K562 (cell line): Measurements from ENCODE around the gene MRPL54. TPM values are rescaled to one million over a fixed set of nuclear protein-coding genes. Genes with fewer than 3 reads are reported as not detected.

Experiments
- BCL6 ChIP-seq: fragments of 250-450 bp; sonication (Bioruptor Pico); IDR thresholded peaks from 2 replicates; pipeline ENCODE4 v1.4.0; 2020
- CBFA2T3 ChIP-seq: fragments of 450-650 bp; IDR thresholded peaks from 2 replicates; pipeline ENCODE4 v1.6.1; 2017
- FOXJ2 ChIP-seq: fragments of 200-800 bp; sonication (Bioruptor generic); IDR thresholded peaks from 2 replicates; pipeline ENCODE4 v1.6.1; 2016; ENCODE audit warnings: missing genetic modification characterization, missing compliant biosample characterization
- FOXK1 ChIP-seq: sonication (generic); formaldehyde crosslinking; IDR thresholded peaks from 2 replicates; pipeline ENCODE4 v1.8.0; 2022; ENCODE audit warnings: missing genetic modification reagents, mild to moderate bottlenecking, borderline replicate concordance
- KDM1A ChIP-seq, 2 experiments: fragments of 450-650 bp; IDR thresholded peaks; 2 replicates each; pipeline ENCODE4 v1.6.1; 2016; ENCODE audit warnings: mild to moderate bottlenecking in 2 of 2
- MCM5 ChIP-seq: fragments of 450-650 bp; IDR thresholded peaks from 2 replicates; pipeline ENCODE4 v1.6.1; 2016; ENCODE audit warnings: low read depth
- MTA2 ChIP-seq: fragments of 450-650 bp; IDR thresholded peaks from 2 replicates; pipeline ENCODE4 v1.6.1; 2016; ENCODE audit warnings: low read depth
- NBN ChIP-seq: fragments of 450-650 bp; IDR thresholded peaks from 2 replicates; pipeline ENCODE4 v1.6.1; 2016; ENCODE audit warnings: low read depth, mild to moderate bottlenecking
- RBBP5 ChIP-seq: fragments of 200-600 bp; sonication (generic); IDR thresholded peaks from 2 replicates; pipeline ENCODE4 v1.6.1; 2012; ENCODE audit warnings: borderline replicate concordance, mild to moderate bottlenecking, low read length, control low read depth, inconsistent platforms; ENCODE audit not compliant: insufficient read depth, poor library complexity, severe bottlenecking
- TAF7 ChIP-seq: fragments of 450-650 bp; IDR thresholded peaks from 2 replicates; pipeline ENCODE4 v1.6.1; 2016; ENCODE audit warnings: missing genetic modification characterization, missing compliant biosample characterization
- TBP ChIP-seq: optimal IDR thresholded peaks from 2 replicates; pipeline ENCODE3; 2011; ENCODE audit warnings: low read depth, low read length, improper control_type of control experiment
- TCF3 ChIP-seq: sonication (generic); formaldehyde crosslinking; IDR thresholded peaks from 2 replicates; pipeline ENCODE4 v1.4.0; 2020; ENCODE audit warnings: mild to moderate bottlenecking, missing genetic modification reagents
- ZFPM2 ChIP-seq: fragments of 250-450 bp; sonication (Bioruptor Pico); IDR thresholded peaks from 2 replicates; pipeline ENCODE4 v1.5.1; 2022; ENCODE audit warnings: mild to moderate bottlenecking
- ZNF140 ChIP-seq: fragments of 250-450 bp; sonication (Bioruptor Pico); IDR thresholded peaks from 2 replicates; pipeline ENCODE4 v1.8.0; 2021; ENCODE audit warnings: moderate library complexity, mild to moderate bottlenecking, inconsistent platforms
- ZNF146 ChIP-seq: IDR thresholded peaks from one replicate; pipeline ENCODE4 v1.6.1; 2018; ENCODE audit warnings: missing compliant biosample characterization; ENCODE audit not compliant: unreplicated experiment
- ZNF197 ChIP-seq: fragments of 200-800 bp; sonication (Bioruptor generic); IDR thresholded peaks from 2 replicates; pipeline ENCODE4 v1.6.1; 2016; ENCODE audit warnings: low read depth, missing genetic modification characterization, missing compliant biosample characterization
- ZNF23 ChIP-seq: fragments of 250-450 bp; sonication (Bioruptor Pico); IDR thresholded peaks from 2 replicates; pipeline ENCODE4 v1.4.0; 2020; ENCODE audit warnings: mild to moderate bottlenecking
- ZNF347 ChIP-seq: fragments of 450-650 bp; formaldehyde crosslinking; IDR thresholded peaks from 2 replicates; pipeline ENCODE4 v1.4.0; 2020; ENCODE audit warnings: low read depth, mild to moderate bottlenecking, moderate library complexity
- ZNF384 ChIP-seq: IDR thresholded peaks from 2 replicates; pipeline ENCODE4 v1.6.1; 2012; ENCODE audit warnings: low read depth, low read length, improper control_type of control experiment
- ZNF444 ChIP-seq: fragments of 250-450 bp; sonication (Bioruptor Pico); IDR thresholded peaks from 2 replicates; pipeline ENCODE4 v1.4.0; 2020; ENCODE audit warnings: mild to moderate bottlenecking, moderate library complexity
- polyA plus RNA-seq, 8 experiments: library from polyadenylated mRNA; depleted of rRNA in 4 of 8; stranded (reverse) in 5 of 8; unstranded in 3 of 8; fragments of >200 nt; fragmentation: Nextera tagmentation in 2 of 8; fragmentation: Illumina TruSeq in 1 of 8; extraction: Ambion mirVana in 2 of 8; extraction: Trizol in 1 of 8; gene quantifications; 2 replicates each; pipeline versions ENCODE4 v1.2.1 to v1.2.3, GENCODE V29; 2011 to 2014; ENCODE audit warnings: inconsistent platforms in 1 of 8, missing spikeins in 1 of 8
- total RNA-seq, 7 experiments: library from RNA; depleted of rRNA in 6 of 7; stranded (reverse); fragments of >200 nt in 6 of 7; fragmentation: Illumina TruSeq in 2 of 7; extraction: Trizol in 2 of 7; gene quantifications; 2 replicates each; pipeline versions ENCODE4 v1.2.1 to v1.2.3, GENCODE V29; 2011 to 2021; ENCODE audit warnings: low replicate concordance in 1 of 7
- TF ChIP-seq, protein P1 (sequence below): fragments of 250-450 bp; sonication (Bioruptor Pico); IDR thresholded peaks from 2 replicates; pipeline ENCODE4 v1.4.0; 2020; ENCODE audit warnings: mild to moderate bottlenecking, moderate library complexity
- TF ChIP-seq, protein P2 (sequence below): fragments of 450-650 bp; IDR thresholded peaks from 2 replicates; pipeline ENCODE4 v1.6.1; 2016; ENCODE audit warnings: low read depth, mild to moderate bottlenecking, moderate library complexity
- TF ChIP-seq, protein P3 (sequence below): fragments of 250-450 bp; sonication (Bioruptor Pico); IDR thresholded peaks from 2 replicates; pipeline ENCODE4 v1.9.0; 2021; ENCODE audit warnings: mild to moderate bottlenecking
- TF ChIP-seq, protein P4 (sequence below): fragments of 450-650 bp; conservative IDR thresholded peaks from 2 replicates; pipeline ENCODE4 v1.6.1; 2016; ENCODE audit warnings: missing genetic modification characterization, low read depth, mild to moderate bottlenecking, missing compliant biosample characterization, moderate library complexity
- TF ChIP-seq, protein P5 (sequence below): fragments of 200-400 bp; formaldehyde crosslinking; IDR thresholded peaks from 2 replicates; pipeline ENCODE4 v1.6.1; 2017; ENCODE audit warnings: mild to moderate bottlenecking, low read depth, low read length, moderate library complexity

MRPL54 gene
- total and polyA plus RNA-seq, 9 of the 15 experiments (the other 6 are each of a cell fraction or from before 2014, with no cell fraction given), result 3.5 to 120 (median 56.9) TPM

DNA sequence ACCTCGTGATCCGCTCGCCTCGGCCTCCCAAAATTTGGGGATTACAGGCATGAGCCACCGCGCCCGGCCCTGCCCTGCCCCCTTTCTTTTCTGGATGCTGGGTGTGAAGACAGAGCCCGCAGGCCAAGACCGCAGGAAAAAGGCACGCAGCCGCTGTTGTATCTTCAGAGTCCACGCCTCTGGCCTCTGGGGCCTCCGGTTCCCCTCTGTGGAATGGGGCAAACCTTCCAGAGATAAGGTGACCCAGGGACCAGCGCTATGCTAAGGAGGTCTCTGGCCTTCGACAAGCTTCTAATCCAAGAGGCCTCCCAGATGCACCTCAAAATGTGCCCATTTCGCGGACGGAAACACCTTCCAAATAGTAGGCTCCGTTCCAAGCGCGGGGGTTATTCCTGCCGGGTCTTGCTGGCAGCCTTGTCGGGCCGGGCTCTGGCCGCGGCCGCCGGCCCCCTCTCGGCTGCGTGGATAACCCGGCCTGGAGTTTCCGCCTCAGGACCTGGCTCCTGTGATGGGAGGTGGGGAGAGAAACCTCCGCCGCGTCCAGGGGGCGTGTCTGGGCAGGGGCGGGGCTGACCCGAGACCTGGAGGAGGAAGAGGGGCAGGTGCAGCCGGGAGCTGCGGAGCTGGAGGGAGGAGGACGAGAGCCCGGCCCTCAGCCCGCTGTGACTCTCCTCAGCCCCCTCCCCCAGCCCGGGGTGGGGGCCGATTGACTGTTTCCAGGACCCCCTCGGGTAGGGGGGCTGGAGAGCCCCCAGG is 41.2 kb upstream of the MRPL54 start (continued):
- TF ChIP-seq, protein P1, sequence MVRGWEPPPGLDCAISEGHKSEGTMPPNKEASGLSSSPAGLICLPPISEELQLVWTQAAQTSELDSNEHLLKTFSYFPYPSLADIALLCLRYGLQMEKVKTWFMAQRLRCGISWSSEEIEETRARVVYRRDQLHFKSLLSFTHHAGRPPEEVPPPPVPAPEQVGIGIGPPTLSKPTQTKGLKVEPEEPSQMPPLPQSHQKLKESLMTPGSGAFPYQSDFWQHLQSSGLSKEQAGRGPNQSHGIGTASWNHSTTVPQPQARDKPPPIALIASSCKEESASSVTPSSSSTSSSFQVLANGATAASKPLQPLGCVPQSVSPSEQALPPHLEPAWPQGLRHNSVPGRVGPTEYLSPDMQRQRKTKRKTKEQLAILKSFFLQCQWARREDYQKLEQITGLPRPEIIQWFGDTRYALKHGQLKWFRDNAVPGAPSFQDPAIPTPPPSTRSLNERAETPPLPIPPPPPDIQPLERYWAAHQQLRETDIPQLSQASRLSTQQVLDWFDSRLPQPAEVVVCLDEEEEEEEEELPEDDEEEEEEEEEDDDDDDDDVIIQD (CRISPR knock-in tag), result no peak
- TF ChIP-seq, protein P2, sequence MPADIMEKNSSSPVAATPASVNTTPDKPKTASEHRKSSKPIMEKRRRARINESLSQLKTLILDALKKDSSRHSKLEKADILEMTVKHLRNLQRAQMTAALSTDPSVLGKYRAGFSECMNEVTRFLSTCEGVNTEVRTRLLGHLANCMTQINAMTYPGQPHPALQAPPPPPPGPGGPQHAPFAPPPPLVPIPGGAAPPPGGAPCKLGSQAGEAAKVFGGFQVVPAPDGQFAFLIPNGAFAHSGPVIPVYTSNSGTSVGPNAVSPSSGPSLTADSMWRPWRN, result no peak
- TF ChIP-seq, protein P3, sequence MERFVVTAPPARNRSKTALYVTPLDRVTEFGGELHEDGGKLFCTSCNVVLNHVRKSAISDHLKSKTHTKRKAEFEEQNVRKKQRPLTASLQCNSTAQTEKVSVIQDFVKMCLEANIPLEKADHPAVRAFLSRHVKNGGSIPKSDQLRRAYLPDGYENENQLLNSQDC (CRISPR knock-in tag), result no peak; the same call in 1 of the 2 replicates
- TF ChIP-seq ZNF347, result no peak
- TF ChIP-seq TBP, result peak; percentile 42
- no peak for TF ChIP-seq TCF3 (CRISPR knock-in tag)
- peak; percentile 56 for TF ChIP-seq ZNF384
- peak; percentile 37; the same call in 1 of the 2 replicates for TF ChIP-seq CBFA2T3
- TF ChIP-seq KDM1A (IDR thresholded peaks at IDR 0.05), result peak; percentile 97 to 99
- peak; percentile 74; the same call in 1 of the 2 replicates for TF ChIP-seq NBN
- TF ChIP-seq RBBP5, result no peak
- TF ChIP-seq, protein P4, sequence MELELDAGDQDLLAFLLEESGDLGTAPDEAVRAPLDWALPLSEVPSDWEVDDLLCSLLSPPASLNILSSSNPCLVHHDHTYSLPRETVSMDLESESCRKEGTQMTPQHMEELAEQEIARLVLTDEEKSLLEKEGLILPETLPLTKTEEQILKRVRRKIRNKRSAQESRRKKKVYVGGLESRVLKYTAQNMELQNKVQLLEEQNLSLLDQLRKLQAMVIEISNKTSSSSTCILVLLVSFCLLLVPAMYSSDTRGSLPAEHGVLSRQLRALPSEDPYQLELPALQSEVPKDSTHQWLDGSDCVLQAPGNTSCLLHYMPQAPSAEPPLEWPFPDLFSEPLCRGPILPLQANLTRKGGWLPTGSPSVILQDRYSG, result no peak
- TF ChIP-seq MTA2, result no peak; the same call in 1 of the 2 replicates
- TF ChIP-seq ZNF146, result no peak
- TF ChIP-seq, protein P5, sequence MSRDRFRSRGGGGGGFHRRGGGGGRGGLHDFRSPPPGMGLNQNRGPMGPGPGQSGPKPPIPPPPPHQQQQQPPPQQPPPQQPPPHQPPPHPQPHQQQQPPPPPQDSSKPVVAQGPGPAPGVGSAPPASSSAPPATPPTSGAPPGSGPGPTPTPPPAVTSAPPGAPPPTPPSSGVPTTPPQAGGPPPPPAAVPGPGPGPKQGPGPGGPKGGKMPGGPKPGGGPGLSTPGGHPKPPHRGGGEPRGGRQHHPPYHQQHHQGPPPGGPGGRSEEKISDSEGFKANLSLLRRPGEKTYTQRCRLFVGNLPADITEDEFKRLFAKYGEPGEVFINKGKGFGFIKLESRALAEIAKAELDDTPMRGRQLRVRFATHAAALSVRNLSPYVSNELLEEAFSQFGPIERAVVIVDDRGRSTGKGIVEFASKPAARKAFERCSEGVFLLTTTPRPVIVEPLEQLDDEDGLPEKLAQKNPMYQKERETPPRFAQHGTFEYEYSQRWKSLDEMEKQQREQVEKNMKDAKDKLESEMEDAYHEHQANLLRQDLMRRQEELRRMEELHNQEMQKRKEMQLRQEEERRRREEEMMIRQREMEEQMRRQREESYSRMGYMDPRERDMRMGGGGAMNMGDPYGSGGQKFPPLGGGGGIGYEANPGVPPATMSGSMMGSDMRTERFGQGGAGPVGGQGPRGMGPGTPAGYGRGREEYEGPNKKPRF, result no peak
- no peak for TF ChIP-seq FOXK1
- TF ChIP-seq ZFPM2 (CRISPR knock-in tag), result no peak
- TF ChIP-seq ZNF444, result no peak
- no peak for TF ChIP-seq ZNF23 (CRISPR knock-in tag)
- TF ChIP-seq BCL6 (CRISPR knock-in tag), result no peak
- no peak for TF ChIP-seq ZNF140 (CRISPR knock-in tag)
- TF ChIP-seq FOXJ2 (tag), result no peak
- no peak for TF ChIP-seq TAF7
- TF ChIP-seq MCM5, result no peak
- no peak for TF ChIP-seq ZNF197 (CRISPR knock-in tag)
